WTC11 (cell line): ENCODE results near the gene SPG11. TPM values are rescaled to one million over a fixed set of nuclear protein-coding genes. Genes with fewer than 3 reads are reported as not detected.

ENCODE experiments used
- ATAC-seq: fragments of 200-7000 bp; cut with Tn5 transposase; 2 replicates; pipeline ENCODE4 v1.10.0; 2021; ENCODE audit warnings: mild to moderate bottlenecking, moderate library complexity
- CTCF ChIA-PET: fragments of 300-600 bp; sonication (Branson Sonifier 250); formaldehyde crosslinking; loops from one replicate; lab custom pipeline; 2021; ENCODE audit warnings: antibody characterized with exemption; lab: Charles Lee
- POLR2A ChIA-PET: fragments of 350-600 bp; sonication (Branson Sonifier 250); formaldehyde crosslinking; loops from one replicate; lab custom pipeline; 2021; ENCODE audit warnings: antibody characterized with exemption; lab: Charles Lee
- DNase-seq: peaks from one replicate; pipeline ENCODE4 v3.0.0; 2021; ENCODE audit warnings: low spot score
- H3K27ac Mint-ChIP-seq: 2 replicates; pipeline ENCODE4 v1.8.0; 2021; ENCODE audit warnings: mixed read lengths
- H3K27me3 Mint-ChIP-seq: 2 replicates; pipeline ENCODE4 v1.8.0; 2021; ENCODE audit warnings: low read depth, mild to moderate bottlenecking, moderate library complexity, mixed read lengths
- H3K36me3 Mint-ChIP-seq: 2 replicates; pipeline ENCODE4 v1.8.0; 2021; ENCODE audit warnings: mixed read lengths
- H3K4me1 Mint-ChIP-seq: 2 replicates; pipeline ENCODE4 v1.8.0; 2022; ENCODE audit warnings: mixed read lengths
- H3K4me3 Mint-ChIP-seq: 2 replicates; pipeline ENCODE4 v1.8.0; 2021; ENCODE audit warnings: mild to moderate bottlenecking, moderate library complexity, mixed read lengths
- H3K9me3 Mint-ChIP-seq: 2 replicates; pipeline ENCODE4 v1.8.0; 2021; ENCODE audit warnings: mixed read lengths
- ATF1 ChIP-seq: sonication (generic); formaldehyde crosslinking; IDR thresholded peaks from 2 replicates; pipeline ENCODE4 v1.8.1; 2023; ENCODE audit warnings: mild to moderate bottlenecking, moderate library complexity, missing genetic modification reagents
- ELF4 ChIP-seq: sonication (generic); formaldehyde crosslinking; IDR thresholded peaks from 2 replicates; pipeline ENCODE4 v1.8.1; 2022; ENCODE audit warnings: low read depth, mild to moderate bottlenecking, moderate library complexity, missing genetic modification reagents
- EMX1 ChIP-seq: fragments of 250-450 bp; sonication (Bioruptor Pico); IDR thresholded peaks from 2 replicates; pipeline ENCODE4 v1.8.0; 2021; ENCODE audit warnings: mild to moderate bottlenecking
- ETV6 ChIP-seq: sonication (generic); formaldehyde crosslinking; IDR thresholded peaks from 2 replicates; pipeline ENCODE4 v1.8.1; 2022; ENCODE audit warnings: mild to moderate bottlenecking, missing genetic modification reagents
- GTF2I ChIP-seq: fragments of 250-450 bp; sonication (Bioruptor Pico); conservative IDR thresholded peaks from 2 replicates; pipeline ENCODE4 v1.4.0; 2021; ENCODE audit warnings: mild to moderate bottlenecking
- HMGXB4 ChIP-seq: sonication (generic); formaldehyde crosslinking; IDR thresholded peaks from 2 replicates; pipeline ENCODE4 v1.8.1; 2023; ENCODE audit warnings: mild to moderate bottlenecking, moderate library complexity, missing genetic modification reagents
- JAZF1 ChIP-seq: fragments of 250-450 bp; sonication (Bioruptor Pico); IDR thresholded peaks from 2 replicates; pipeline ENCODE4 v1.9.0; 2021; ENCODE audit warnings: moderate library complexity, mild to moderate bottlenecking, inconsistent platforms
- KAT7 ChIP-seq: sonication (generic); formaldehyde crosslinking; IDR thresholded peaks from 2 replicates; pipeline ENCODE4 v1.8.1; 2023; ENCODE audit warnings: missing genetic modification reagents, mild to moderate bottlenecking, borderline replicate concordance
- NR3C1 ChIP-seq: sonication (generic); formaldehyde crosslinking; conservative IDR thresholded peaks from 2 replicates; pipeline ENCODE4 v1.8.1; 2023; ENCODE audit warnings: low read depth, mild to moderate bottlenecking, missing genetic modification reagents
- OVOL2 ChIP-seq: fragments of 250-450 bp; sonication (Bioruptor Pico); IDR thresholded peaks from 2 replicates; pipeline ENCODE4 v1.9.0; 2021; ENCODE audit warnings: mild to moderate bottlenecking, borderline replicate concordance
- SMAD3 ChIP-seq: sonication (generic); formaldehyde crosslinking; IDR thresholded peaks from 2 replicates; pipeline ENCODE4 v1.8.0; 2022; ENCODE audit warnings: missing genetic modification reagents, mild to moderate bottlenecking, borderline replicate concordance
- SMAD4 ChIP-seq: sonication (generic); formaldehyde crosslinking; IDR thresholded peaks from 2 replicates; pipeline ENCODE4 v1.8.0; 2022; ENCODE audit warnings: mild to moderate bottlenecking, missing genetic modification reagents
- TCF7 ChIP-seq: sonication (generic); formaldehyde crosslinking; IDR thresholded peaks from 2 replicates; pipeline ENCODE4 v1.8.0; 2022; ENCODE audit warnings: mild to moderate bottlenecking, low read depth, missing genetic modification reagents, moderate library complexity
- ZNF219 ChIP-seq: sonication (generic); formaldehyde crosslinking; IDR thresholded peaks from 2 replicates; pipeline ENCODE4 v1.8.0; 2023; ENCODE audit warnings: missing genetic modification reagents, mild to moderate bottlenecking, borderline replicate concordance
- ZNF263 ChIP-seq: sonication (generic); formaldehyde crosslinking; IDR thresholded peaks from 2 replicates; pipeline ENCODE4 v1.8.1; 2022; ENCODE audit warnings: low read depth, mild to moderate bottlenecking, moderate library complexity, missing genetic modification reagents
- ZNF317 ChIP-seq: sonication (generic); formaldehyde crosslinking; IDR thresholded peaks from 2 replicates; pipeline ENCODE4 v1.8.1; 2023; ENCODE audit warnings: low read depth, mild to moderate bottlenecking, moderate library complexity, missing genetic modification reagents, borderline replicate concordance
- ZNF396 ChIP-seq: fragments of 250-450 bp; sonication (Bioruptor Pico); IDR thresholded peaks from 2 replicates; pipeline ENCODE4 v1.8.0; 2021; ENCODE audit warnings: mild to moderate bottlenecking, moderate library complexity, borderline replicate concordance
- ZNF512 ChIP-seq: sonication (generic); formaldehyde crosslinking; IDR thresholded peaks from 2 replicates; pipeline ENCODE4 v1.8.1; 2022; ENCODE audit warnings: missing genetic modification reagents, borderline replicate concordance
- ZNF532 ChIP-seq: fragments of 250-450 bp; sonication (Bioruptor Pico); IDR thresholded peaks from 2 replicates; pipeline ENCODE4 v1.9.0; 2021; ENCODE audit warnings: mild to moderate bottlenecking, borderline replicate concordance
- total RNA-seq: library from RNA; stranded (reverse); gene quantifications from 3 replicates; pipeline ENCODE4 v1.2.3, GENCODE V29; 2021
- TF ChIP-seq, protein P1 (sequence below): fragments of 250-450 bp; sonication (Bioruptor Pico); IDR thresholded peaks from 2 replicates; pipeline ENCODE4 v1.9.0; 2021; ENCODE audit warnings: mild to moderate bottlenecking
- TF ChIP-seq, protein P2 (sequence below): fragments of 250-450 bp; sonication (Bioruptor Pico); IDR thresholded peaks from 2 replicates; pipeline ENCODE4 v1.8.0; 2021; ENCODE audit warnings: mild to moderate bottlenecking
- TF ChIP-seq, protein P3 (sequence below): fragments of 250-450 bp; sonication (Bioruptor Pico); conservative IDR thresholded peaks from 2 replicates; pipeline ENCODE4 v1.9.0; 2021; ENCODE audit warnings: mild to moderate bottlenecking
- TF ChIP-seq, protein P4 (sequence below): sonication (generic); formaldehyde crosslinking; IDR thresholded peaks from 2 replicates; pipeline ENCODE4 v1.8.1; 2023; ENCODE audit warnings: mild to moderate bottlenecking, missing genetic modification reagents, moderate library complexity

The SPG11 gene
- total RNA-seq, 1 experiment from 2014 or later, result 46.4 TPM

- no peak overlapping the region for H3K27ac Mint-ChIP-seq
- no peaks in the 10 kb centered on the region for H3K4me1 Mint-ChIP-seq
- no peak overlapping the region for H3K4me3 Mint-ChIP-seq
- H3K27me3 Mint-ChIP-seq, result no peaks in the 10 kb centered on the region
- ChIA-PET CTCF (no interaction called here), POLR2A (no interaction called here)
- H3K36me3 Mint-ChIP-seq, result peaks cover 34% of the 10 kb centered on the region
- DNase-seq (no peak), ATAC-seq (no peak)
- no peaks in the 10 kb centered on the region for H3K9me3 Mint-ChIP-seq
- TF ChIP-seq JAZF1 (CRISPR knock-in tag) (no peak), SMAD4 (CRISPR knock-in tag) (no peak), ZNF263 (no peak), TCF7 (CRISPR knock-in tag) (no peak), SMAD3 (CRISPR knock-in tag) (no peak), NR3C1 (CRISPR knock-in tag) (no peak), ELF4 (CRISPR knock-in tag) (no peak), ZNF532 (CRISPR knock-in tag) (no peak), HMGXB4 (CRISPR knock-in tag) (no peak), ZNF219 (no peak), ZNF512 (CRISPR knock-in tag) (no peak), ZNF396 (CRISPR knock-in tag) (no peak)
- TF ChIP-seq, protein P1, sequence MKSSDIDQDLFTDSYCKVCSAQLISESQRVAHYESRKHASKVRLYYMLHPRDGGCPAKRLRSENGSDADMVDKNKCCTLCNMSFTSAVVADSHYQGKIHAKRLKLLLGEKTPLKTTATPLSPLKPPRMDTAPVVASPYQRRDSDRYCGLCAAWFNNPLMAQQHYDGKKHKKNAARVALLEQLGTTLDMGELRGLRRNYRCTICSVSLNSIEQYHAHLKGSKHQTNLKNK, result no peak
- TF ChIP-seq, protein P2, sequence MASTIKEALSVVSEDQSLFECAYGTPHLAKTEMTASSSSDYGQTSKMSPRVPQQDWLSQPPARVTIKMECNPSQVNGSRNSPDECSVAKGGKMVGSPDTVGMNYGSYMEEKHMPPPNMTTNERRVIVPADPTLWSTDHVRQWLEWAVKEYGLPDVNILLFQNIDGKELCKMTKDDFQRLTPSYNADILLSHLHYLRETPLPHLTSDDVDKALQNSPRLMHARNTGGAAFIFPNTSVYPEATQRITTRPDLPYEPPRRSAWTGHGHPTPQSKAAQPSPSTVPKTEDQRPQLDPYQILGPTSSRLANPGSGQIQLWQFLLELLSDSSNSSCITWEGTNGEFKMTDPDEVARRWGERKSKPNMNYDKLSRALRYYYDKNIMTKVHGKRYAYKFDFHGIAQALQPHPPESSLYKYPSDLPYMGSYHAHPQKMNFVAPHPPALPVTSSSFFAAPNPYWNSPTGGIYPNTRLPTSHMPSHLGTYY (CRISPR knock-in tag), result no peak
Measured at GRCh38 chr15:44525018-44525417, 138.4 kb downstream of the SPG11 start.

- no peak for ATAC-seq
- CTCF ChIA-PET, result no interaction called here
- TF ChIP-seq ZNF317 (CRISPR knock-in tag) (no peak), OVOL2 (CRISPR knock-in tag) (no peak), ETV6 (CRISPR knock-in tag) (no peak), EMX1 (CRISPR knock-in tag) (no peak), GTF2I (CRISPR knock-in tag) (no peak), KAT7 (no peak), ATF1 (CRISPR knock-in tag) (no peak)
- TF ChIP-seq, protein P3, sequence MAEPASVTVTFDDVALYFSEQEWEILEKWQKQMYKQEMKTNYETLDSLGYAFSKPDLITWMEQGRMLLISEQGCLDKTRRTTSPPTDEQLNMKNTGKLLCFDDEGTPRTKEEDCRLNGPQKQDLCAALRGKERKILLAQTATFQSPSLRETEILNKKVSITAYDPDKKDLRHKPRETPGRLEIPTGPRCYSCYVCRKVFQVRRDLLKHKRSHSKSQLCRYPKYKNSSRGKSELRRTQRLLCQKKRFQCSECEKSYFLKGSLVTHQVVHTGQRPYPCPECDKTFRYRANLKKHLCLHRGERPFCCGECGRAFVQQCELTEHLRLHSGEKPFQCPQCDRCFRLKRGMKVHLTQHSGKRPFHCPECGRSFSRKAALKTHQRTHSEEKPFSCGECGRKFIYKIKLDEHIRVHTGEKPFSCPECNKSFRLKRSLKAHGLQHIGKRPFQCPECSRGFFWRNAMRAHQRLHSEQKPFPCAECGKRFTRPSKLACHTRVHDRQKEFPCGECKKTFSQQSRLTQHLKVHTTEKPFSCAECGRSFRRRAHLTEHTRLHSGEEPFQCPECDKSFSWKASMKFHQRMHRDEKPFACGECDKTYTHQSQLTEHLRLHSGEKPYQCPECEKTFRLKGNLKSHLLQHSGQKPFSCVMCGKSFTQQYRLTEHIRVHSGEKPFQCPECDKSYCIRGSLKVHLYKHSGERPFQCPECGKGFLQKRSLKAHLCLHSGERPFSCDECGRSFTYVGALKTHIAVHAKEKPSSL, result no peak
- TF ChIP-seq, protein P4, sequence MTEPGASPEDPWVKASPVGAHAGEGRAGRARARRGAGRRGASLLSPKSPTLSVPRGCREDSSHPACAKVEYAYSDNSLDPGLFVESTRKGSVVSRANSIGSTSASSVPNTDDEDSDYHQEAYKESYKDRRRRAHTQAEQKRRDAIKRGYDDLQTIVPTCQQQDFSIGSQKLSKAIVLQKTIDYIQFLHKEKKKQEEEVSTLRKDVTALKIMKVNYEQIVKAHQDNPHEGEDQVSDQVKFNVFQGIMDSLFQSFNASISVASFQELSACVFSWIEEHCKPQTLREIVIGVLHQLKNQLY (CRISPR knock-in tag), result no peak
Measured at GRCh38 chr15:44519537-44519936, 143.9 kb downstream of the SPG11 start.

More at GRCh38 chr15:44519537-44519936, 143.9 kb downstream of the SPG11 start:
- H3K36me3 Mint-ChIP-seq, result peaks cover 55% of the 10 kb centered on the region
- POLR2A ChIA-PET, result no interaction called here
- DNase-seq, result no peak
- H3K27me3 Mint-ChIP-seq, result no peaks in the 10 kb centered on the region
- H3K27ac Mint-ChIP-seq, result no peak overlapping the region
- H3K9me3 Mint-ChIP-seq, result no peaks in the 10 kb centered on the region
- H3K4me3 Mint-ChIP-seq, result no peak overlapping the region
- H3K4me1 Mint-ChIP-seq, result no peaks in the 10 kb centered on the region
